Cardiac muscle cell (in vitro differentiated cells and primary cell): Measurements from ENCODE around the gene ALKBH7. TPM values are rescaled to one million over a fixed set of nuclear protein-coding genes. Genes with fewer than 3 reads are reported as not detected.
A peak's percentile ranks its signal among the peaks of the same experiment; 100 is the strongest.

Experiments
- DNase-seq, 2 donors: peaks; one replicate each; pipeline versions ENCODE4 v3.0.0 to v3.0.0-alpha.2; 2010 to 2017; ENCODE audit warnings: low read depth in 1 of 2, low spot score in 1 of 2
- H3K27ac ChIP-seq: fragments of 200-600 bp; sonication (generic); 2 replicates; pipeline ENCODE4 v1.5.1; 2016
- H3K27me3 ChIP-seq: fragments of 200-600 bp; sonication (generic); 2 replicates; pipeline ENCODE4 v1.6.0; 2016; ENCODE audit warnings: control low read depth
- H3K36me3 ChIP-seq: fragments of 200-600 bp; sonication (generic); 2 replicates; pipeline ENCODE4 v1.5.1; 2016; ENCODE audit warnings: control low read depth
- H3K4me1 ChIP-seq: fragments of 200-600 bp; sonication (generic); 2 replicates; pipeline ENCODE4 v1.8.1; 2017; ENCODE audit warnings: low read depth, mild to moderate bottlenecking, mixed run types
- H3K4me3 ChIP-seq: fragments of 200-600 bp; sonication (generic); 2 replicates; pipeline ENCODE4 v1.5.1; 2016; ENCODE audit warnings: mild to moderate bottlenecking
- H3K9me3 ChIP-seq: fragments of 200-600 bp; sonication (generic); 2 replicates; pipeline ENCODE4 v1.5.1; 2017; ENCODE audit warnings: low read depth, mild to moderate bottlenecking, control low read depth
- polyA plus RNA-seq: library from polyadenylated mRNA; unstranded; fragments of >200 nt; fragmentation: Nextera tagmentation; extraction: Ambion mirVana; gene quantifications from 2 replicates; pipeline ENCODE4 v1.2.1, GENCODE V29; 2016
- total RNA-seq: library from RNA; depleted of rRNA; stranded (reverse); fragments of >200 nt; gene quantifications from 2 replicates; pipeline ENCODE4 v1.2.3, GENCODE V29; 2016
- TF ChIP-seq, protein P1 (sequence below): IDR thresholded peaks from 2 replicates; pipeline ENCODE4 v1.5.1; 2012; ENCODE audit warnings: low read depth, mild to moderate bottlenecking, low read length

ALKBH7 gene
- total and polyA plus RNA-seq, 2 experiments from 2014 or later: 153 to 171 TPM

DNA sequence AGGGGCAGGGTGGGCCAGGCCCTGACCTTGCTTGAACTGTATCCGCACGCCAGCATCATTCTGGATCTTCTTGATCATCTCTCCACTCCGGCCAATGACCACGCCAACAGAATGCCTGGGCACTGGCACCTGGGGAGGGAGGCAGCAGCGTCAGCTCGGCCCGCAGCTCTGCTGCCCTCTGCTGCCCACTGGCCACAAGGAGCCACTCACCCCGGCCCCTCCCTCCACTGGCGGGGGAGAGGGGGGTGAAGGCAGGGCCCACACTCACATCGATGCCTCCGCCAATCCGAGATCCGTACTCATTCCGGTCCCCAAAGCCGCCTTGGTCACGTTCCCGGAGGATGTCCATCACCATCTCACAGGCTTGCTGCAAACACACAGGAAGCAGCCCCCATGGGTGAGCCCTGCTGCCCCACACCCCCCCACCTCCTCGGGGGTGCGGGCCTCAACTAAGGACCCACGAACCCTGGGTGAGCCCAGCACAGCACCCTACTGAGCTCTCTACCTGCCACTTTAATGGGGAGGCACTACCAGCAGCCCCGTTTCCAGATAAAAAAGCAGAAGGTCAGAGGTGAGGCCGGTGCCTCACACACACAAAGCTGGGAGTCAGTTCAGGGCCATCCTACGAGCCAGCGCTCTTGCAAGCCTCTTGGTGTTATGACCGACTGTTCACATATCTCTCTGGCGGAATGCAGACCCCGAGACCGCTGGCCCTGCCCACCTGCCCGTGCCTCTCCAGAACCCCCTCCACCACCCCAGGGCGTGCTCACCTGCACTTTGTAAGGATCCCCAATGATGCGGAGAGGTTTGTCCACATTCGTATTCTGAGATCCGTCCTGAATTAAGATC is 45.3 kb downstream of the ALKBH7 start:
- no peaks in the 10 kb centered on the region for H3K9me3 ChIP-seq
- TF ChIP-seq, protein P1, sequence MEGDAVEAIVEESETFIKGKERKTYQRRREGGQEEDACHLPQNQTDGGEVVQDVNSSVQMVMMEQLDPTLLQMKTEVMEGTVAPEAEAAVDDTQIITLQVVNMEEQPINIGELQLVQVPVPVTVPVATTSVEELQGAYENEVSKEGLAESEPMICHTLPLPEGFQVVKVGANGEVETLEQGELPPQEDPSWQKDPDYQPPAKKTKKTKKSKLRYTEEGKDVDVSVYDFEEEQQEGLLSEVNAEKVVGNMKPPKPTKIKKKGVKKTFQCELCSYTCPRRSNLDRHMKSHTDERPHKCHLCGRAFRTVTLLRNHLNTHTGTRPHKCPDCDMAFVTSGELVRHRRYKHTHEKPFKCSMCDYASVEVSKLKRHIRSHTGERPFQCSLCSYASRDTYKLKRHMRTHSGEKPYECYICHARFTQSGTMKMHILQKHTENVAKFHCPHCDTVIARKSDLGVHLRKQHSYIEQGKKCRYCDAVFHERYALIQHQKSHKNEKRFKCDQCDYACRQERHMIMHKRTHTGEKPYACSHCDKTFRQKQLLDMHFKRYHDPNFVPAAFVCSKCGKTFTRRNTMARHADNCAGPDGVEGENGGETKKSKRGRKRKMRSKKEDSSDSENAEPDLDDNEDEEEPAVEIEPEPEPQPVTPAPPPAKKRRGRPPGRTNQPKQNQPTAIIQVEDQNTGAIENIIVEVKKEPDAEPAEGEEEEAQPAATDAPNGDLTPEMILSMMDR: peak; percentile 49
- peak in 1 of 2 donors; percentile 37 for DNase-seq

GRCh38 chr19:6418562-6418932 is 46.0 kb downstream of the ALKBH7 start:
- no peak for DNase-seq
- H3K27me3 ChIP-seq: no peaks in the 10 kb centered on the region
- peaks cover 66% of the 10 kb centered on the region for H3K36me3 ChIP-seq
- no peak overlapping the region for H3K27ac ChIP-seq
- TF ChIP-seq, protein P1: no peak
- no peaks in the 10 kb centered on the region for H3K9me3 ChIP-seq
- peaks cover 11% of the 10 kb centered on the region for H3K4me1 ChIP-seq
- no peak overlapping the region for H3K4me3 ChIP-seq

More for the DNA sequence above, 45.3 kb downstream of the ALKBH7 start:
- H3K27ac ChIP-seq: no peak overlapping the region
- H3K4me3 ChIP-seq: no peak overlapping the region
- H3K36me3 ChIP-seq: peaks cover 66% of the 10 kb centered on the region
- peaks cover 7% of the 10 kb centered on the region for H3K4me1 ChIP-seq
- H3K27me3 ChIP-seq: no peaks in the 10 kb centered on the region

DNA sequence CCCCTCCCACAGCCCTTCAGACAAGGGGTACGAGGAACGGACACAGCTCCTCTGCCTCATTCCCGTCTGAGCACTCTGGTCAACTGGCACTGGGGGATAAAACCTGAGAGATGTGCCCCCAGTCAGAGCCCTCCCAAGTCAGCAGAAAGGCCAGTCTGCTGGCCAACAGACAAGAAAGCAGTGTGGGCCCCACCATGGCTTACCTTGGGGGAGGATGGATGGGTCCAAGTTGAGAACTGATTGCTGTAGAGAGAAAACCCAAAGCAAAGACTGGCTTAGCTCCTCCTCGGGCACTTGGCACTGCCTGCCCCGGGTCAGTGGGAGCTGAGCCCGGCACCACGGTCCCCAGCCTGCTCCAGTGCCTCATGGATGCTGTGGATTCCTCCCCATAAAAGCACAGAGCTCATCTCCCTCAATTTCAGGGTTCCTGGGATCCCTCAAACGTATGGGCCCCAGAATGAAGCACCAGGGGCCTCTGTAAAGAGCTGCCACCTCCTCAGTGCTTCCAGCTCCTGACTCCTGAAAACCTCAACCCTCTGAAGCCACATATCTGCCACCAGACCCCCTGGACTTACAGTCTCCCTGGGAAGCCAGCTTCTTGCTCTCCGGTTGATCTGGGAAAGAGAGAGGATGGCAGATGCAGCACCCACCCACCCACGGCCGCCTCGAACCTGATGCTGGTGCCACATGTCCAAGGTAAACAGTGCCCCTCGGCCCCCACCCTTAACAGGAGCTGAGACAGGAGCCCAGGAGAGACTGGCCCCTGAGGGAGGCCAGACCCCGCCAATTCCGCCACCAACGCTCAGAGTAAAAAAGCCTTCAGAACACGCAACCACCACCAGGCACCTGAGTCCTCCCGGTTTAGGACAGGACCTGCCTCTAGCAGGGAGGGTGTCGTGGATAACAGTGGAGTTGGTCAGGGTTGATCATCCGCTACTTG is 48.8 kb downstream of the ALKBH7 start:
- DNase-seq: no peak
- peaks cover 11% of the 10 kb centered on the region for H3K4me1 ChIP-seq
- H3K27me3 ChIP-seq: no peaks in the 10 kb centered on the region
- H3K4me3 ChIP-seq: no peak overlapping the region
- H3K36me3 ChIP-seq: peaks cover 43% of the 10 kb centered on the region
- TF ChIP-seq, protein P1: no peak
- peak overlapping the region; percentile 36 for H3K27ac ChIP-seq
- H3K9me3 ChIP-seq: no peaks in the 10 kb centered on the region

DNA sequence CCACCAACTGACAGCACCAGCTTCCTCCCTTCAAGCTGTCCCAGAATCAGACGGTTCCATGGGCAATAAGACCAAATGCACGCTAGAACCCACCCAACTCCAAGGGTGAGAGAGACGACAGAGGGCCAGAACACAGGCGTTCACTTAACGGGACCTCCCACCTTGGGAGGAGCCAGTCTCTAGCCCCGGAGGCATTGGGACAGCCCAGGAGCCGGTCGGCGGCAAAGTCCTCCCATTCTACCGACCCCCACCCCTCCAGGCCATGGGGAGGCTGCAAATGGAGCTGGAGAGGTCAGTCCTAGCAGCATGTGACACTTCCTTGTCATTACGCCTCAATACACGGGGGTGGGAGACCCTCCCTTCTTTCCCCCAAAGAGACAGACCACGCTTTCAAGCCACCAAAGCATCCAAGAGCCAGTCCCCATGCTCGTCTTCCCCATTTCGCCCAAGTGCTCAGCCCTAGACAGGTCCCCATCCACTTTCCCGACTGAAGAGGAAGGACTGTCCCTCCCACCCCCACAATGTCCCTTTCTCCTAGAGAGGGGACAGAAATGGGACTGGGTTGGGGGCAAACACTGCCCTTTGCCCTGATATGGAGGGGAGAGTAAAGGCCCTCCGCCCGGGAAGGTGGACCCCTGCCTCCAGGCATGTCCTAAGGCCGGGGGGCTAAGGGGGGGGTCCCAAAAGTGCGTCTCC is 51.1 kb downstream of the ALKBH7 start:
- Histone ChIP-seq H3K9me3 (no peaks in the 10 kb centered on the region), H3K27ac (peak overlapping the region; percentile 91), H3K27me3 (no peaks in the 10 kb centered on the region), H3K4me3 (peak overlapping the region; percentile 99), H3K36me3 (peaks cover 21% of the 10 kb centered on the region), H3K4me1 (peaks cover 11% of the 10 kb centered on the region)
- DNase-seq: peak; percentile 57 to 72
- TF ChIP-seq, protein P1: no peak

DNA sequence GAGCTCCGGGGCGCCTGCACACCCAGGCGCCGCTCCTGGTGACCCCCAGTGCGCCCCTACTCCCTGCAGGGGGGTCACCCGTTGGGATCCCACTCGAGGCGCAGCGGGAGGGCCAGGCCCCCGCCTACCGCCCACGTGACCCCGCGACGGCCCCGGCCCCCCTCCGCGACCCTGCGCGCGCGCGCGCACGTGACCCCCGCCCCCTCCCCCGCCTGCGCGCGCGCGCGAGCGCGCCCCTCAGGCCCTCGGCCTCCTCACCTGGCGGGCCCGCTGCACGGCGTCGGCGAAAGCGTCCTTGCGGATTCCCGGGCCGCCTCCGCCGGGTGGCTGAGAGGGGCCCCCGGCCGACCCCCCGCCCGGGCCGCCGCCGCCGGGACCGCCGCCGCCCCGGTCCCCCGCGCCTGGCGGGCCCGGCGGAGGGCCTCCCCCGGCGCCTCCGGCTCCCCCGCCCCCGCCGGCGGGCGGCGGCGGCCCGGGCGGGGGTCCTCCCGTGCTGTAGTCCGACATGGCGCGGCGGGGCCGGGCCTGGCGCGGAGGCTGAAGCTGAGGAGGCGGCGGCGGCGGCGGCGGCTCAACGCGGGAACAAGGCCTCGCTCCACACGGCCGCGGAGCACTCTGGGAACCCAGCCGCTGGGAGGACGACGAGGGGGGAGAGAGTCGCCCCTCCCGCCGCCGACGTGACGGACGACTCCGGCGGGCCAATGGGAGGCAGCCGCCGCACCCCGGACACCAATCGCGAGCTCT is 51.8 kb downstream of the ALKBH7 start, which contains the start of gene KHSRP:
Gene KHSRP, minus strand, starts transcription at position 617 of the 744 bp plus-strand sequence. Its CDS starts 110 bp downstream, at position 507.
- peak within 1 kb of the TSS; percentile 91 for H3K27ac ChIP-seq

More for the DNA sequence above, 51.8 kb downstream of the ALKBH7 start, which contains the start of gene KHSRP:
- Histone ChIP-seq H3K4me1 (peaks cover 11% of the 10 kb centered on the region), H3K36me3 (peaks cover 20% of the 10 kb centered on the region), H3K9me3 (no peaks in the 10 kb centered on the region), H3K4me3 (peak within 1 kb of the TSS; percentile 99), H3K27me3 (no peaks in the 10 kb centered on the region)
- TF ChIP-seq, protein P1: no peak
- peak in 1 of 2 donors; percentile 52 for DNase-seq
